K562 (cell line): ENCODE results near the gene VDR. TPM values are rescaled to one million over a fixed set of nuclear protein-coding genes. Genes with fewer than 3 reads are reported as not detected.

Experiments used
- ATAC-seq: fragments of 200-7000 bp; cut with Tn5 transposase; 3 replicates; pipeline ENCODE4 v1.9.1; 2020; ENCODE audit warnings: moderate library complexity
- BruUV-seq: library from RNA; stranded (reverse); fragments of 400-500 nt; replicated peaks from 2 replicates; lab custom pipeline; 2021; lab: Mats Ljungman, UMichigan
- CTCF ChIA-PET: fragments of 300-600 bp; formaldehyde crosslinking; extraction: SDS; loops from one replicate; lab custom pipeline; 2021; ENCODE audit warnings: low intra/inter-chr PET ratio; lab: Yijun Ruan, JAX
- POLR2A ChIA-PET: fragments of 300-600, 350-650 bp; sonication (Branson Sonifier 250); formaldehyde crosslinking; extraction: SDS; loops from one replicate; lab custom pipeline; 2021; ENCODE audit warnings: antibody characterized with exemption, inconsistent platforms; lab: Yijun Ruan, JAX
- DNase-seq, 4 experiments: peaks; one replicate each; pipeline versions ENCODE4 v3.0.0 to v3.0.0-alpha.2; 2011 to 2018; ENCODE audit warnings: low spot score in 3 of 4, mixed read lengths in 3 of 4; ENCODE audit errors: extremely low read depth in 1 of 4
- FAIRE-seq: peaks from 2 replicates; lab custom pipeline; 2011; peaks lifted over from hg19 to GRCh38; lab: Jason Lieb, UNC
- H2AFZ ChIP-seq: 2 replicates; pipeline ENCODE4 v1.6.0; 2011; ENCODE audit warnings: low read depth, low read length, control low read depth, inconsistent platforms
- H3K27ac ChIP-seq: fragments of 200-600 bp; 3 replicates; pipeline ENCODE4 v1.8.0; 2011; ENCODE audit warnings: low read depth, mild to moderate bottlenecking, control low read depth, inconsistent platforms, low read length, moderate library complexity, mixed read lengths; ENCODE audit errors: extremely low read depth
- H3K27me3 ChIP-seq, 2 experiments: fragments of 300-600 bp in 1 of 2; 2 replicates in 1 of 2; 3 replicates in 1 of 2; pipeline versions ENCODE4 v1.6.0 to v1.8.0; 2011; ENCODE audit warnings: inconsistent platforms in 2 of 2, low read length in 2 of 2, mild to moderate bottlenecking in 1 of 2, mixed read lengths in 1 of 2, moderate library complexity in 1 of 2; ENCODE audit not compliant: control insufficient read depth in 2 of 2, insufficient read depth in 2 of 2
- H3K36me3 ChIP-seq: fragments of 300-600 bp; 3 replicates; pipeline ENCODE4 v1.8.0; 2011; ENCODE audit warnings: mild to moderate bottlenecking, low read length, inconsistent platforms; ENCODE audit not compliant: control insufficient read depth, insufficient read depth
- H3K4me1 ChIP-seq, 2 experiments: fragments of 200-600 bp in 1 of 2; replicated peaks in 1 of 2; 2 replicates in 1 of 2; 3 replicates in 1 of 2; pipeline versions ENCODE4 v1.5.1 to v1.8.0; 2011; ENCODE audit warnings: inconsistent platforms in 2 of 2, low read length in 2 of 2, mild to moderate bottlenecking in 1 of 2, mixed read lengths in 1 of 2, moderate library complexity in 1 of 2; ENCODE audit not compliant: control insufficient read depth in 2 of 2, insufficient read depth in 2 of 2
- H3K4me2 ChIP-seq: 2 replicates; pipeline ENCODE4 v1.6.1; 2011; ENCODE audit warnings: low read length, control low read depth, inconsistent platforms, mixed read lengths; ENCODE audit not compliant: insufficient read depth
- H3K4me3 ChIP-seq: fragments of 200-600 bp; sonication (generic), shearing (Covaris generic); 2 replicates; pipeline ENCODE4 v1.5.1; 2016; ENCODE audit warnings: control low read depth, inconsistent platforms
- H3K79me2 ChIP-seq: fragments of 200-600 bp; 3 replicates; pipeline ENCODE4 v1.8.0; 2011; ENCODE audit warnings: low read length, inconsistent platforms; ENCODE audit not compliant: control insufficient read depth, insufficient read depth
- H3K9ac ChIP-seq, 2 experiments: 2 replicates each; pipeline versions ENCODE4 v1.6.0 to v1.6.1; 2011; ENCODE audit warnings: low read depth in 2 of 2, low read length in 2 of 2, control low read depth in 1 of 2, inconsistent platforms in 1 of 2, mild to moderate bottlenecking in 1 of 2, mixed read lengths in 1 of 2; ENCODE audit not compliant: insufficient read depth in 1 of 2
- H3K9me1 ChIP-seq: one replicate; pipeline ENCODE4 v1.6.0; 2011; ENCODE audit warnings: inconsistent platforms, mild to moderate bottlenecking, low read length, moderate library complexity; ENCODE audit not compliant: control insufficient read depth, insufficient read depth
- H3K9me3 ChIP-seq: replicated peaks from 2 replicates; pipeline ENCODE4 v1.5.1; 2011; ENCODE audit warnings: low read depth, low read length, inconsistent platforms; ENCODE audit not compliant: control insufficient read depth, insufficient read depth
- H4K20me1 ChIP-seq: replicated peaks from 2 replicates; pipeline ENCODE4 v1.6.1; 2011; ENCODE audit warnings: low read length, inconsistent platforms, mixed read lengths; ENCODE audit not compliant: control insufficient read depth, insufficient read depth
- ATF6 ChIP-seq: sonication (generic); formaldehyde crosslinking; IDR thresholded peaks from 2 replicates; pipeline ENCODE4 v1.4.0; 2020; ENCODE audit warnings: mild to moderate bottlenecking, missing genetic modification reagents
- CREB5 ChIP-seq: fragments of 250-450 bp; sonication (Bioruptor Pico); IDR thresholded peaks from 2 replicates; pipeline ENCODE4 v1.5.0; 2020; ENCODE audit warnings: mild to moderate bottlenecking
- ETS1 ChIP-seq: conservative IDR thresholded peaks from 2 replicates; pipeline ENCODE4 v1.6.1; 2011; ENCODE audit warnings: low read depth, mild to moderate bottlenecking, low read length; ENCODE audit not compliant: control insufficient read depth
- GABPA ChIP-seq: fragments of 200-800 bp; sonication (Bioruptor generic); conservative IDR thresholded peaks from 2 replicates; pipeline ENCODE4 v1.6.1; 2016; ENCODE audit warnings: low read depth, missing genetic modification characterization, missing compliant biosample characterization
- HOMEZ ChIP-seq: fragments of 250-450 bp; sonication (Bioruptor Pico); IDR thresholded peaks from 2 replicates; pipeline ENCODE4 v1.4.0; 2020; ENCODE audit warnings: mild to moderate bottlenecking, moderate library complexity
- IRF9 ChIP-seq: fragments of 450-650 bp; IDR thresholded peaks from 2 replicates; pipeline ENCODE4 v1.6.1; 2016; ENCODE audit warnings: missing biosample characterization, missing genetic modification characterization
- KDM2B ChIP-seq: fragments of 250-450 bp; sonication (Bioruptor Pico); IDR thresholded peaks from 2 replicates; pipeline ENCODE4 v1.8.0; 2021; ENCODE audit warnings: mild to moderate bottlenecking, moderate library complexity
- ZBED1 ChIP-seq: IDR thresholded peaks from 2 replicates; pipeline ENCODE4 v1.6.1; 2014
- ZNF140 ChIP-seq: fragments of 250-450 bp; sonication (Bioruptor Pico); IDR thresholded peaks from 2 replicates; pipeline ENCODE4 v1.8.0; 2021; ENCODE audit warnings: moderate library complexity, mild to moderate bottlenecking, inconsistent platforms
- ZNF239 ChIP-seq: fragments of 250-450 bp; sonication (Bioruptor Pico); IDR thresholded peaks from 2 replicates; pipeline ENCODE4 v1.4.0; 2020; ENCODE audit warnings: mild to moderate bottlenecking
- WGBS: fragments of 100-300 bp; shearing (Covaris generic); methylation state at CpG from one replicate; pipeline ENCODE4 v1.1.6; 2016; ENCODE audit warnings: low coverage, mixed read lengths; ENCODE audit not compliant: insufficient coverage; ENCODE audit errors: missing lambda C conversion rate; 5-methylcytosine and 5-hydroxymethylcytosine counted together
- in situ Hi-C: fragments of 300-500 bp; cut with MboI; formaldehyde crosslinking; loops from 4 replicates; pipeline ENCODE4 v1.15.0; 2018; ENCODE audit warnings: inconsistent platforms, mixed read lengths
- intact Hi-C: fragments of 100-400 bp; cut with micrococcal nuclease; formaldehyde crosslinking; loops from 2 replicates; pipeline ENCODE4 v1.14.2; 2022
- polyA plus RNA-seq, 8 experiments: library from polyadenylated mRNA; depleted of rRNA in 4 of 8; stranded (reverse) in 5 of 8; unstranded in 3 of 8; fragments of >200 nt; fragmentation: Nextera tagmentation in 2 of 8; fragmentation: Illumina TruSeq in 1 of 8; extraction: Ambion mirVana in 2 of 8; extraction: Trizol in 1 of 8; gene quantifications; 2 replicates each; pipeline versions ENCODE4 v1.2.1 to v1.2.3, GENCODE V29; 2011 to 2014; ENCODE audit warnings: inconsistent platforms in 1 of 8, missing spikeins in 1 of 8
- total RNA-seq, 7 experiments: library from RNA; depleted of rRNA in 6 of 7; stranded (reverse); fragments of >200 nt in 6 of 7; fragmentation: Illumina TruSeq in 2 of 7; extraction: Trizol in 2 of 7; gene quantifications; 2 replicates each; pipeline versions ENCODE4 v1.2.1 to v1.2.3, GENCODE V29; 2011 to 2021; ENCODE audit warnings: low replicate concordance in 1 of 7

VDR gene
- total and polyA plus RNA-seq, 9 of the 15 experiments (the other 6 are each of a cell fraction or from before 2014, with no cell fraction given): 0.61 to 4.8 (median 2.0) TPM

GRCh38 chr12:47844264-47845019, 60.4 kb downstream of the VDR start (continued):
- no peak for TF ChIP-seq HOMEZ (CRISPR knock-in tag)

- Histone ChIP-seq H3K4me2 (no peak overlapping the region), H2AFZ (no peak overlapping the region), H3K9me3 (no peaks in the 10 kb centered on the region), H3K27ac (no peak overlapping the region), H4K20me1 (no peaks in the 10 kb centered on the region), H3K9me1 (peaks cover 4% of the 10 kb centered on the region), H3K27me3 (peaks cover 0 to 6% of the 10 kb centered on the region in 2 experiments; a peak in 1 of 5 replicates), H3K4me1 (peaks cover under 1 to 14% of the 10 kb centered on the region in 2 experiments; a peak in 4 of 5 replicates), H3K9ac (0 out of 4 replicates have a peak overlapping the region, but pooled peaks of 1 of the 2 experiments have one; percentile 24), H3K79me2 (no peaks in the 10 kb centered on the region), H3K4me3 (no peak overlapping the region), H3K36me3 (no peaks in the 10 kb centered on the region)
- no TSS peak for BruUV-seq
- no peak for DNase-seq
- in situ Hi-C loops (no loop called here), intact Hi-C loops (no loop called here)
- FAIRE-seq: no peak
- ATAC-seq: peak; percentile 27; the same call in 1 of the 3 replicates
- POLR2A ChIA-PET: no interaction called here
- CTCF ChIA-PET: no interaction called here
- WGBS: 53% methylated on average over 25 of the region's 25 CpGs
- no peak for TF ChIP-seq IRF9
- no peak for TF ChIP-seq KDM2B (CRISPR knock-in tag)
- no peak for TF ChIP-seq ZNF140 (CRISPR knock-in tag)
- no peak for TF ChIP-seq ATF6 (CRISPR knock-in tag)
- no peak for TF ChIP-seq CREB5
- no peak for TF ChIP-seq ZBED1
- no peak for TF ChIP-seq ETS1
- no peak for TF ChIP-seq GABPA (tag)
- TF ChIP-seq ZNF239 (CRISPR knock-in tag): no peak
These were observed 61.4 kb downstream of the VDR start for GRCh38 chr12:47843226-47843980.
